Kidney epithelial cell (primary cell): ENCODE results near the gene GRAP. TPM values are rescaled to one million over a fixed set of nuclear protein-coding genes. Genes with fewer than 3 reads are reported as not detected.

Source experiments
- DNase-seq: peaks from one replicate; pipeline ENCODE4 v3.0.0-alpha.2; 2010; ENCODE audit warnings: low read depth
- H3K27me3 ChIP-seq: 2 replicates; pipeline ENCODE4 v1.6.0; 2011; ENCODE audit warnings: low read length; ENCODE audit not compliant: control insufficient read depth, insufficient read depth
- H3K36me3 ChIP-seq: 2 replicates; pipeline ENCODE4 v1.5.1; 2011; ENCODE audit warnings: low read length; ENCODE audit not compliant: control insufficient read depth, insufficient read depth
- H3K4me3 ChIP-seq: 2 replicates; pipeline ENCODE4 v1.5.1; 2011; ENCODE audit warnings: low read depth, mild to moderate bottlenecking, control low read depth, low read length
- CTCF ChIP-seq: IDR thresholded peaks from 2 replicates; pipeline ENCODE4 v1.5.1; 2011; ENCODE audit warnings: mild to moderate bottlenecking, moderate library complexity, low read length, control low read depth, inconsistent platforms; ENCODE audit not compliant: insufficient read depth, poor library complexity, severe bottlenecking
- total RNA-seq: library from RNA; depleted of rRNA; stranded (reverse); fragments of >200 nt; gene quantifications from 2 replicates; pipeline ENCODE4 v1.2.3, GENCODE V29; 2015

GRAP gene
- total RNA-seq, 1 donor from 2014 or later: 1.6 TPM

- Histone ChIP-seq H3K27me3 (no peaks in the 10 kb centered on the region), H3K4me3 (no peak overlapping the region), H3K36me3 (peaks cover 4% of the 10 kb centered on the region)
- no peak for TF ChIP-seq CTCF
- no peak for DNase-seq
Measured at GRCh38 chr17:18976201-18976600, 70.6 kb downstream of the GRAP start.

- DNase-seq: no peak
- no peak overlapping the region for H3K4me3 ChIP-seq
- H3K27me3 ChIP-seq: no peaks in the 10 kb centered on the region
- TF ChIP-seq CTCF: no peak
- peaks cover 4% of the 10 kb centered on the region for H3K36me3 ChIP-seq
Measured at GRCh38 chr17:18975597-18975996, 71.2 kb downstream of the GRAP start.

- DNase-seq: no peak
- Histone ChIP-seq H3K4me3 (no peak overlapping the region), H3K27me3 (no peaks in the 10 kb centered on the region), H3K36me3 (peaks cover 4% of the 10 kb centered on the region)
- no peak for TF ChIP-seq CTCF
Measured at GRCh38 chr17:18974407-18975149, 72.2 kb downstream of the GRAP start.

GRCh38 chr17:18971801-18972200, 75.0 kb downstream of the GRAP start:
- DNase-seq: no peak
- Histone ChIP-seq H3K36me3 (peaks cover 2% of the 10 kb centered on the region), H3K4me3 (no peak overlapping the region), H3K27me3 (no peaks in the 10 kb centered on the region)
- TF ChIP-seq CTCF: no peak

Other genes with a start within 250 kb of the GRAP start
- 33.2 and 43.0 TPM in 2 replicates for gene PRPSAP2, start 188.8 kb downstream of the GRAP start, total RNA-seq
- gene SLC5A10, start 94.8 kb downstream of the GRAP start, total RNA-seq: not detected in 2 replicates
- gene FAM83G, start 42.2 kb downstream of the GRAP start, total RNA-seq: 48.7 and 60.0 TPM in 2 replicates
- gene GRAPL, start 80.6 kb upstream of the GRAP start, total RNA-seq: not detected in 2 replicates
- 13.7 and 18.8 TPM in 2 replicates for gene EPN2, start 190.4 kb upstream of the GRAP start, total RNA-seq